K562 (cell line): ENCODE data around the gene FHIT. TPM values are rescaled to one million over a fixed set of nuclear protein-coding genes. Genes with fewer than 3 reads are reported as not detected.

ENCODE experiments used
- AFF4 ChIP-seq: sonication (generic); formaldehyde crosslinking; IDR thresholded peaks from 2 replicates; pipeline ENCODE4 v1.8.0; 2023; ENCODE audit warnings: mild to moderate bottlenecking, missing genetic modification reagents
- CHCHD3 ChIP-seq: fragments of 250-450 bp; sonication (Bioruptor Pico); IDR thresholded peaks from 2 replicates; pipeline ENCODE4 v2.1.2; 2022; ENCODE audit warnings: mild to moderate bottlenecking
- EHMT2 ChIP-seq: fragments of 450-650 bp; IDR thresholded peaks from 2 replicates; pipeline ENCODE4 v1.6.1; 2018; ENCODE audit warnings: antibody characterized with exemption
- NCOA4 ChIP-seq: fragments of 450-650 bp; IDR thresholded peaks from 2 replicates; pipeline ENCODE4 v1.6.1; 2018; ENCODE audit warnings: mild to moderate bottlenecking; ENCODE audit not compliant: partially characterized antibody
- PML ChIP-seq: IDR thresholded peaks from 2 replicates; pipeline ENCODE4 v1.6.1; 2012; ENCODE audit warnings: low read length, inconsistent platforms
- ZBED1 ChIP-seq: IDR thresholded peaks from 2 replicates; pipeline ENCODE4 v1.6.1; 2014
- ZNF354B ChIP-seq: fragments of 250-450 bp; sonication (Bioruptor Pico); IDR thresholded peaks from 2 replicates; pipeline ENCODE4 v1.4.0; 2020
- polyA plus RNA-seq, 8 experiments: library from polyadenylated mRNA; depleted of rRNA in 4 of 8; stranded (reverse) in 5 of 8; unstranded in 3 of 8; fragments of >200 nt; fragmentation: Nextera tagmentation in 2 of 8; fragmentation: Illumina TruSeq in 1 of 8; extraction: Ambion mirVana in 2 of 8; extraction: Trizol in 1 of 8; gene quantifications; 2 replicates each; pipeline versions ENCODE4 v1.2.1 to v1.2.3, GENCODE V29; 2011 to 2014; ENCODE audit warnings: inconsistent platforms in 1 of 8, missing spikeins in 1 of 8
- total RNA-seq, 7 experiments: library from RNA; depleted of rRNA in 6 of 7; stranded (reverse); fragments of >200 nt in 6 of 7; fragmentation: Illumina TruSeq in 2 of 7; extraction: Trizol in 2 of 7; gene quantifications; 2 replicates each; pipeline versions ENCODE4 v1.2.1 to v1.2.3, GENCODE V29; 2011 to 2021; ENCODE audit warnings: low replicate concordance in 1 of 7
- TF ChIP-seq, protein P1 (sequence below), 2 experiments: fragments of 450-650 bp in 1 of 2; sonication (generic) in 1 of 2; formaldehyde crosslinking in 1 of 2; IDR thresholded peaks; 2 replicates each; pipeline versions ENCODE4 v1.7.1 to v1.9.0; 2016 to 2022; ENCODE audit warnings: inconsistent platforms in 1 of 2, mild to moderate bottlenecking in 1 of 2, missing genetic modification reagents in 1 of 2
- TF ChIP-seq, protein P2 (sequence below): sonication (generic); formaldehyde crosslinking; IDR thresholded peaks from 2 replicates; pipeline ENCODE4 v1.8.0; 2022; ENCODE audit warnings: missing genetic modification reagents, mild to moderate bottlenecking, borderline replicate concordance

The FHIT gene
- total and polyA plus RNA-seq, 9 of the 15 experiments (the other 6 are each of a cell fraction or from before 2014, with no cell fraction given) = 1.7 to 9.1 (median 4.3) TPM

DNA sequence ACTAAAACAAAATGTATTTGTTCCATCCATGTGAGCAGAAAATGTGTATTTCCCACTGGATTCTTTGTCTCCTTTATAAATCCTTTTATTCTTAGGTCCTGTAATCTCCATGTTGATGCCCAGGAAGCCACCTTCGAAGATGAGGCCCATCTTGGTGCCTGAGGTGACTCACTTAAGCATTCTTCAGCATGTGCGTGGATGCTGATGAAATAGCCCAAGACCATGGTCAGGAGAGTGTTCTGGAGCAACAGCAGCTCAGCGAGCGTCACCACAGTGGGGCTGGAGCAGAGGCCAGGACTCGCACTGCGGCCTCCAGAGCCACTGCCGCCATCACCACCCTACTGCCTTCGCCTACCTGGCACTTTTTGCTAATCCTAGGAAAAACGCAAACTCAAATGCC lies 520.9 kb downstream of the FHIT start (continued):
- TF ChIP-seq AFF4 (CRISPR knock-in tag) (no peak), EHMT2 (no peak), CHCHD3 (no peak), ZBED1 (no peak), NCOA4 (no peak), ZNF354B (CRISPR knock-in tag) (no peak), PML (no peak)
- TF ChIP-seq, protein P1, sequence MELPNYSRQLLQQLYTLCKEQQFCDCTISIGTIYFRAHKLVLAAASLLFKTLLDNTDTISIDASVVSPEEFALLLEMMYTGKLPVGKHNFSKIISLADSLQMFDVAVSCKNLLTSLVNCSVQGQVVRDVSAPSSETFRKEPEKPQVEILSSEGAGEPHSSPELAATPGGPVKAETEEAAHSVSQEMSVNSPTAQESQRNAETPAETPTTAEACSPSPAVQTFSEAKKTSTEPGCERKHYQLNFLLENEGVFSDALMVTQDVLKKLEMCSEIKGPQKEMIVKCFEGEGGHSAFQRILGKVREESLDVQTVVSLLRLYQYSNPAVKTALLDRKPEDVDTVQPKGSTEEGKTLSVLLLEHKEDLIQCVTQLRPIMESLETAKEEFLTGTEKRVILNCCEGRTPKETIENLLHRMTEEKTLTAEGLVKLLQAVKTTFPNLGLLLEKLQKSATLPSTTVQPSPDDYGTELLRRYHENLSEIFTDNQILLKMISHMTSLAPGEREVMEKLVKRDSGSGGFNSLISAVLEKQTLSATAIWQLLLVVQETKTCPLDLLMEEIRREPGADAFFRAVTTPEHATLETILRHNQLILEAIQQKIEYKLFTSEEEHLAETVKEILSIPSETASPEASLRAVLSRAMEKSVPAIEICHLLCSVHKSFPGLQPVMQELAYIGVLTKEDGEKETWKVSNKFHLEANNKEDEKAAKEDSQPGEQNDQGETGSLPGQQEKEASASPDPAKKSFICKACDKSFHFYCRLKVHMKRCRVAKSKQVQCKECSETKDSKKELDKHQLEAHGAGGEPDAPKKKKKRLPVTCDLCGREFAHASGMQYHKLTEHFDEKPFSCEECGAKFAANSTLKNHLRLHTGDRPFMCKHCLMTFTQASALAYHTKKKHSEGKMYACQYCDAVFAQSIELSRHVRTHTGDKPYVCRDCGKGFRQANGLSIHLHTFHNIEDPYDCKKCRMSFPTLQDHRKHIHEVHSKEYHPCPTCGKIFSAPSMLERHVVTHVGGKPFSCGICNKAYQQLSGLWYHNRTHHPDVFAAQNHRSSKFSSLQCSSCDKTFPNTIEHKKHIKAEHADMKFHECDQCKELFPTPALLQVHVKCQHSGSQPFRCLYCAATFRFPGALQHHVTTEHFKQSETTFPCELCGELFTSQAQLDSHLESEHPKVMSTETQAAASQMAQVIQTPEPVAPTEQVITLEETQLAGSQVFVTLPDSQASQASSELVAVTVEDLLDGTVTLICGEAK (IDR thresholded peaks at IDR 0.05) = no peak
- TF ChIP-seq, protein P1 (CRISPR knock-in tag; IDR thresholded peaks at IDR 0.05) = no peak
- TF ChIP-seq, protein P2, sequence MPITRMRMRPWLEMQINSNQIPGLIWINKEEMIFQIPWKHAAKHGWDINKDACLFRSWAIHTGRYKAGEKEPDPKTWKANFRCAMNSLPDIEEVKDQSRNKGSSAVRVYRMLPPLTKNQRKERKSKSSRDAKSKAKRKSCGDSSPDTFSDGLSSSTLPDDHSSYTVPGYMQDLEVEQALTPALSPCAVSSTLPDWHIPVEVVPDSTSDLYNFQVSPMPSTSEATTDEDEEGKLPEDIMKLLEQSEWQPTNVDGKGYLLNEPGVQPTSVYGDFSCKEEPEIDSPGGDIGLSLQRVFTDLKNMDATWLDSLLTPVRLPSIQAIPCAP = no peak
